HepG2 (cell line): ENCODE measurements around the gene RIPK3. TPM values are rescaled to one million over a fixed set of nuclear protein-coding genes. Genes with fewer than 3 reads are reported as not detected.
A peak's percentile ranks its signal among the peaks of the same experiment; 100 is the strongest.

Experiments used
- ATAC-seq: fragments of 200-7000 bp; cut with Tn5 transposase; 3 replicates; pipeline ENCODE4 v1.9.1; 2020; ENCODE audit warnings: mild to moderate bottlenecking, moderate library complexity
- BruUV-seq: library from RNA; stranded (reverse); fragments of 400-500 nt; replicated peaks from 2 replicates; lab custom pipeline; 2021; lab: Mats Ljungman, UMichigan
- CTCF ChIA-PET: fragments of 300-600 bp; formaldehyde crosslinking; extraction: SDS; loops from one replicate; lab custom pipeline; 2021; ENCODE audit warnings: low total read pairs, inconsistent platforms, low intra/inter-chr PET ratio; lab: Yijun Ruan, JAX
- POLR2A ChIA-PET: fragments of 350-600 bp; sonication (Branson Sonifier 250); formaldehyde crosslinking; loops from one replicate; lab custom pipeline; 2020; ENCODE audit warnings: antibody characterized with exemption, inconsistent platforms; lab: Yijun Ruan, JAX
- DNase-seq: peaks from one replicate; pipeline ENCODE4 v3.0.0-alpha.2; 2015; ENCODE audit warnings: low spot score
- FAIRE-seq: peaks from 3 replicates; lab custom pipeline; 2011; peaks lifted over from hg19 to GRCh38; lab: Jason Lieb, UNC
- H2AFZ ChIP-seq: one replicate; pipeline ENCODE4 v1.6.1; 2011; ENCODE audit warnings: low read length, inconsistent platforms
- H3K27ac ChIP-seq: fragments of 300-600 bp; 3 replicates; pipeline ENCODE4 v1.8.0; 2011; ENCODE audit warnings: mixed run types, mild to moderate bottlenecking, mixed read lengths, low read length, inconsistent platforms; ENCODE audit not compliant: insufficient read depth; ENCODE audit errors: extremely low read length
- H3K27me3 ChIP-seq, 2 experiments: fragments of 200-600 bp in 1 of 2; 2 replicates in 1 of 2; 3 replicates in 1 of 2; pipeline versions ENCODE4 v1.6.0 to v1.8.0; 2011; ENCODE audit warnings: low read length in 2 of 2, mild to moderate bottlenecking in 2 of 2, moderate library complexity in 2 of 2, inconsistent platforms in 1 of 2; ENCODE audit not compliant: insufficient read depth in 2 of 2, control insufficient read depth in 1 of 2
- H3K36me3 ChIP-seq, 2 experiments: fragments of 200-600 bp in 1 of 2; replicated peaks in 1 of 2; 2 replicates in 1 of 2; 3 replicates in 1 of 2; pipeline versions ENCODE4 v1.5.1 to v1.8.0; 2011; ENCODE audit warnings: low read length in 2 of 2, inconsistent platforms in 1 of 2; ENCODE audit not compliant: insufficient read depth in 2 of 2, control insufficient read depth in 1 of 2
- H3K4me1 ChIP-seq: 2 replicates; pipeline ENCODE4 v1.5.1; 2012; ENCODE audit warnings: low read length, inconsistent platforms; ENCODE audit not compliant: insufficient read depth
- H3K4me2 ChIP-seq: 2 replicates; pipeline ENCODE4 v1.6.0; 2011; ENCODE audit warnings: low read depth, low read length, inconsistent platforms
- H3K4me3 ChIP-seq, 3 experiments: fragments of 200-600 bp in 1 of 3; sonication (generic), shearing (Covaris generic) in 1 of 3; replicated peaks in 1 of 3; 2 replicates each; pipeline ENCODE4 v1.5.1; 2011 to 2016; ENCODE audit warnings: low read length in 3 of 3, inconsistent platforms in 2 of 3, low read depth in 2 of 3, mild to moderate bottlenecking in 2 of 3, control low read depth in 1 of 3, mixed read lengths in 1 of 3; ENCODE audit not compliant: insufficient read depth in 1 of 3
- H3K79me2 ChIP-seq: one replicate; pipeline ENCODE4 v1.6.1; 2011; ENCODE audit warnings: low read length, inconsistent platforms; ENCODE audit not compliant: insufficient read depth
- H3K9ac ChIP-seq: 2 replicates; pipeline ENCODE4 v1.6.0; 2011; ENCODE audit warnings: mild to moderate bottlenecking, low read depth, low read length, inconsistent platforms; ENCODE audit not compliant: insufficient read depth
- H3K9me3 ChIP-seq: 2 replicates; pipeline ENCODE4 v1.5.1; 2012; ENCODE audit warnings: mild to moderate bottlenecking, low read length
- H4K20me1 ChIP-seq: 2 replicates; pipeline ENCODE4 v1.6.0; 2011; ENCODE audit warnings: inconsistent platforms, mild to moderate bottlenecking, low read length, moderate library complexity; ENCODE audit not compliant: insufficient read depth
- EEA1 ChIP-seq: sonication (generic); formaldehyde crosslinking; IDR thresholded peaks from 2 replicates; pipeline ENCODE4 v1.5.1; 2020; ENCODE audit warnings: mild to moderate bottlenecking, missing genetic modification reagents, borderline replicate concordance
- HBP1 ChIP-seq: IDR thresholded peaks from 2 replicates; pipeline ENCODE4 v1.6.1; 2016; ENCODE audit warnings: low read depth, control low read depth
- PCBP2 ChIP-seq: fragments of 200-400 bp; formaldehyde crosslinking; optimal IDR thresholded peaks from 2 replicates; pipeline ENCODE3; 2018; ENCODE audit warnings: low read length, low read depth; ENCODE audit not compliant: poor library complexity, severe bottlenecking
- PHB2 ChIP-seq: fragments of 450-650 bp; IDR thresholded peaks from 2 replicates; pipeline ENCODE4 v1.6.1; 2018; ENCODE audit not compliant: partially characterized antibody
- SMARCE1 ChIP-seq: fragments of 450-650 bp; IDR thresholded peaks from 2 replicates; pipeline ENCODE4 v1.6.1; 2017; ENCODE audit warnings: borderline replicate concordance
- THAP9 ChIP-seq: sonication (generic); formaldehyde crosslinking; IDR thresholded peaks from 2 replicates; pipeline ENCODE4; 2020; ENCODE audit warnings: missing genetic modification reagents, mild to moderate bottlenecking, borderline replicate concordance
- ZNF234 ChIP-seq: sonication (generic); formaldehyde crosslinking; conservative IDR thresholded peaks from 2 replicates; pipeline ENCODE4 v1.5.1; 2020; ENCODE audit warnings: mild to moderate bottlenecking, missing genetic modification reagents
- ZNF430 ChIP-seq: sonication (generic); formaldehyde crosslinking; IDR thresholded peaks from 2 replicates; pipeline ENCODE4 v1.9.0; 2021; ENCODE audit warnings: mild to moderate bottlenecking, missing genetic modification reagents
- ZNF513 ChIP-seq: sonication (generic); formaldehyde crosslinking; conservative IDR thresholded peaks from 2 replicates; pipeline ENCODE4 v1.5.0; 2020; ENCODE audit warnings: missing genetic modification reagents
- ZNF605 ChIP-seq: sonication (generic); formaldehyde crosslinking; IDR thresholded peaks from 2 replicates; pipeline ENCODE4 v1.8.0; 2022; ENCODE audit warnings: mild to moderate bottlenecking, missing genetic modification reagents
- ZNF768 ChIP-seq: sonication (generic); formaldehyde crosslinking; IDR thresholded peaks from 2 replicates; pipeline ENCODE4 v1.4.0; 2020; ENCODE audit warnings: missing genetic modification reagents
- ZNF883 ChIP-seq: sonication (generic); formaldehyde crosslinking; IDR thresholded peaks from 2 replicates; pipeline ENCODE4 v1.5.1; 2020; ENCODE audit warnings: mild to moderate bottlenecking, missing genetic modification reagents; ENCODE audit errors: not compliant biosample characterization
- WGBS: methylation state at CpG from one replicate; pipeline ENCODE4 v1.1.6; 2017; ENCODE audit warnings: low lambda C conversion rate; 5-methylcytosine and 5-hydroxymethylcytosine counted together
- in situ Hi-C: cut with HindIII; loops from 2 replicates; pipeline ENCODE4 v1.10.0; 2017; ENCODE audit warnings: low pct_unique_long_range_greater_than_20kb; ENCODE audit not compliant: extremely low pct_ligation_motif_present
- intact Hi-C: fragments of 100-400 bp; cut with micrococcal nuclease; formaldehyde crosslinking; loops from one replicate; pipeline ENCODE4 v1.10.0; 2022; ENCODE audit not compliant: unreplicated experiment
- polyA plus RNA-seq, 8 experiments: library from polyadenylated mRNA; depleted of rRNA in 3 of 8; stranded (reverse) in 7 of 8; unstranded in 1 of 8; fragments of >200 nt; fragmentation: Illumina TruSeq in 4 of 8; extraction: Trizol in 4 of 8; gene quantifications; 2 replicates each; pipeline versions ENCODE4 v1.2.1 to v1.2.3, GENCODE V29; 2011 to 2016; ENCODE audit warnings: low read depth in 4 of 8, missing spikeins in 1 of 8, mixed read lengths in 1 of 8; ENCODE audit not compliant: insufficient read depth in 1 of 8
- total RNA-seq, 5 experiments: library from RNA; depleted of rRNA; stranded (reverse); fragments of >200 nt; fragmentation: Illumina TruSeq; extraction: Trizol; gene quantifications; 2 replicates each; pipeline ENCODE4 v1.2.3, GENCODE V29; 2016; ENCODE audit warnings: low read depth in 1 of 5

Gene RIPK3
- total and polyA plus RNA-seq, 2 of the 13 experiments (the other 11 are each of a cell fraction or from before 2014, with no cell fraction given), result not detected

GRCh38 chr14:24309538-24310264 lies 30.1 kb downstream of the RIPK3 start, which contains the start of gene LTB4R2:
Gene LTB4R2 (plus strand): TSS chr14:24310140. CDS start chr14:24310665, 525 bp downstream.
- Histone ChIP-seq H3K36me3 (peaks cover 20 to 23% of the 10 kb centered on the region in 2 experiments), H3K4me1 (peaks cover 53% of the 10 kb centered on the region), H3K27ac (peak within 1 kb of the TSS; percentile 4), H3K9me3 (no peaks in the 10 kb centered on the region), H3K9ac (no peak within 1 kb of the TSS), H3K79me2 (peaks cover 9% of the 10 kb centered on the region), H2AFZ (no peak within 1 kb of the TSS), H3K27me3 (no peaks in the 10 kb centered on the region; a peak in 1 of 5 replicates), H4K20me1 (no peaks in the 10 kb centered on the region), H3K4me2 (no peak within 1 kb of the TSS), H3K4me3 (no peak within 1 kb of the TSS)
- no peak for FAIRE-seq
- no peak for ATAC-seq
- BruUV-seq, result no TSS peak
- POLR2A ChIA-PET, result interaction anchor here (0.8 to 24.7 kb wide), 9 partner anchors 9 to 216 kb away, joined by 3 to 850 read pairs (median 28); partner anchors contain the start of genes CHMP4A, DCAF11, DHRS1 and EMC9
- intact Hi-C loops, result loop anchor here (2.0 kb wide), 1 partner anchor 67 kb away; the partner anchor contains the start of gene TINF2
- in situ Hi-C loops, result no loop called here
- DNase-seq, result no peak
- CTCF ChIA-PET, result interaction anchor here (3.4 kb wide), 1 partner anchor 12 kb away, joined by 45 read pairs; the partner anchor contains the start of genes DHRS1 and NOP9
- 95% methylated on average over 5 of the region's 5 CpGs for WGBS
- TF ChIP-seq ZNF430 (CRISPR knock-in tag) (peak; percentile 29; the same call in 1 of the 2 replicates), ZNF883 (CRISPR knock-in tag) (peak; percentile 94), ZNF234 (no peak), ZNF605 (CRISPR knock-in tag) (0 out of 2 replicates have a peak, but pooled peaks have one; percentile 53), SMARCE1 (0 out of 2 replicates have a peak, but pooled peaks have one; percentile 4), HBP1 (CRISPR knock-in tag) (0 out of 2 replicates have a peak, but pooled peaks have one; percentile 21), PHB2 (peak; percentile 60), EEA1 (0 out of 2 replicates have a peak, but pooled peaks have one; percentile 44), THAP9 (CRISPR knock-in tag) (0 out of 2 replicates have a peak, but pooled peaks have one; percentile 36), ZNF513 (no peak), PCBP2 (peak; percentile 4), ZNF768 (CRISPR knock-in tag) (peak; percentile 42; the same call in 1 of the 2 replicates)
